ENCODE data around the gene HOXD4.

The HOXD4 gene

DNA sequence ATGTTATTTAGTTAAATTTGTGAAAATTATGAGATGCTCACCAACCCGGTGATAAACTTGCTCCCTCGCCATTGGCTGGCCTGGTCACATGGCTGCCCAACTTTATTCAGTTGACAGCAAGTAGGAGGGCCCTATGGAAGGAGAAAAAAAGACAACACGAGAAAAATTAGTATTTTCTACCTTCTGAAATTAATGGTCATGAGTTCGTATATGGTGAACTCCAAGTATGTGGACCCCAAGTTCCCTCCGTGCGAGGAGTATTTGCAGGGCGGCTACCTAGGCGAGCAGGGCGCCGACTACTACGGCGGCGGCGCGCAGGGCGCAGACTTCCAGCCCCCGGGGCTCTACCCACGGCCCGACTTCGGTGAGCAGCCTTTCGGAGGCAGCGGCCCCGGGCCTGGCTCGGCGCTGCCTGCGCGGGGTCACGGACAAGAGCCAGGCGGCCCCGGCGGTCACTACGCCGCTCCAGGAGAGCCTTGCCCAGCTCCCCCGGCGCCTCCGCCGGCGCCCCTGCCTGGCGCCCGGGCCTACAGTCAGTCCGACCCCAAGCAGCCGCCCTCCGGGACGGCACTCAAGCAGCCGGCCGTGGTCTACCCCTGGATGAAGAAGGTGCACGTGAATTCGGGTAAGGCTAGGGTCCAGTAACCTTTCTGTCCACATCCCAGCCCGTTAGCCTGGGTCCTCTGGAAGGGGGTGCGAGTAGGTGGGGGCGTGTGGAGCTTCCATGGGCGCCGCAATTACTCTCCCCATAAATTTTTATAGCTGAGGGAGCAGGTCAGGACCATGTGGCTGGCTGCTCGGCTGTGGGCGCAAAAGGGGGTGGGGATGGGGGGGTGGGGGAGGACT lies at the start of gene HOXD4:
HOXD4 (plus strand) TSS at position 109 of the 846 bp plus-strand sequence; CDS start at position 193, 84 bp downstream.
- no peak for DNase-seq

DNA sequence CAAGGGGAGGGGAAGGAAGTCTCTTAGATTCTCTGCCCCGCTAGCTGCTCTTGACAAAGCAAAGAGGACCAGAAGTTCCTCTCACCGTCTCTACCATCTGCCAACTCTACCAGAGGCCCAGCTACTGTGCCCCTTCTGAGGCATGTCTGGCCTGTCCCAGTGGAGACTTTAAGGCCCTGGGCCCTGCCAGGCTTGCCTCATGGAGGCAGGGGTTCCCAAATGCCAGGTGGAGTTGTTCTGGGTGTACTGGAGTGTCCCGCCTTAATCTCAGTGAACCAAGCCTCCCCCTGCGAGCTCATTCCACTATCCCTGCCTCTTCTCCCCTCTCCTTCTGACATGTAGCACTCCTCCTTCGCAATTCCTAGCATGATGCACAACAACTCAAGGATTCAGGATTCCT lies 49.5 kb upstream of the HOXD4 start:
- no peak for DNase-seq

DNA sequence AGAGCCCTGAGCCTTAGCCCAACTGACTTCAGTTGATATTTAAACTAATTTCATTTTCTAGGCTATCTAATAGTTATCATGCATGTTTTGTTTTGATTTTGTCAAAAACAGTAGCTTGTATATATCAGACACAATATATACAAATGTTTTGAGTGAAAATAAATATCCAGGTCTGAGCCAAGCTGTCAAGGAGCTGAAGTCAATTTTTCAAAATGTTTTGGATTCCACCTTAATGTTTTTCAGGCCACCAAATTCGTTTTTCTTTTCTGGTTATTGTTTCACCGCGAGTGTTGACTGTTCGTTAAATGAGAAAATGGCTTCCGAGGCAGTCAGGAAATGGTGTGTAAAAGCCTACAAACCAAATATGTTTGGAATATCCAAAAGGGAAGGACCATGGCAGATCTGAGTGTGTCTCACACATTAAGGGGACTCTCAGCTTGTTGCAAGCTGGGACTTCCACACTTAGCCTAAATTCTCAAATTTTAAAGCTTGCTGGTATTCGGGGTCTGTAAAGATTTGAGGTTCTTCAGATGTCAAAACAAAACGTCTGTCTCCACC lies 49.0 kb upstream of the HOXD4 start:
- DNase-seq = no peak

DNA sequence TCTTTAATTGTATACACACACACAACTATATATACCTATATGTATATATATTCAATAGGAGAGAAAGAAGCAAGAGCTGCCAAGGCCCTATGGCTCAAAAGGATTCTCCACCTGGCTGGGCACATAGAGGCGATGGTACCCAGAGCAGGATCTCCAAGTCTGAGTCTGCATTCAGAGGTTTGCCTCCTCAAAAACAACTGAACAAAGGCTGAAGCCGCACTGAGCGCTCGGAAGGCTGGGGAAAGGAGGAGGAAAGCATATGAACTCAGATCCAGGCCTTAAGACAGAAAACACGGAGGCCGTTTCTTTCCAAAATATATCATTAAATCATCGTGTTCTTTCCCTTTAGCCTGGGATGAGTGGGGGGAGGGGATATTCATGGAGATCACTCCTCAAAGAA lies 48.2 kb upstream of the HOXD4 start:
- DNase-seq = no peak

DNA sequence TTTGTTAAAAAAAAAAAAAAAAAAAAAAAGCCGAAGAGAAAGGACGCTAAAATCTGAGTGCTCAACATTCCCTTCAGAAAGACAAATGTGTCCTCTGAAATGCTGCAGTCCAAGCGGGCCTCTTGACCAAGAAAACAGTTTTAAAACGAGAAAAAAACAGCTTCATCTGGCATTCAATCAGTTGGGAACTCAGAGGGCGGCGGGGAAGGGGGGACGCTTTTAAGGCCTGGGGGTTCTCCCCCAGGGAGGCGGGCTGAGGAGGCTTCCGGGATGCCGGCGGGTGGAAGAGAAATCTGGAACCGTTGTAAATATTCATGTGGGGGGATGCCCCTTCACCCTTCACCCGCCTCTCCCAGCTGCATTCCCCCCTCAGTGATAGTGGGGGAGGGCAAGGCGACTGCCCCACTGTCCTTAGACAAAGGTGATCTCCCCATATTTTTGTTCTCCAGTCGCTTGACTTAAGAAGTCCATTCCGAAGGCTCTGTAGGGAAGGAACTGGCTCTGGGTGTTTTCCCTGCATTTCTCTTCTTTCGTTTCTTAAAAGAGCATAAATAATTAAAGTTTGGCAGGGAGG lies 47.5 kb upstream of the HOXD4 start:
- DNase-seq = no peak

DNA sequence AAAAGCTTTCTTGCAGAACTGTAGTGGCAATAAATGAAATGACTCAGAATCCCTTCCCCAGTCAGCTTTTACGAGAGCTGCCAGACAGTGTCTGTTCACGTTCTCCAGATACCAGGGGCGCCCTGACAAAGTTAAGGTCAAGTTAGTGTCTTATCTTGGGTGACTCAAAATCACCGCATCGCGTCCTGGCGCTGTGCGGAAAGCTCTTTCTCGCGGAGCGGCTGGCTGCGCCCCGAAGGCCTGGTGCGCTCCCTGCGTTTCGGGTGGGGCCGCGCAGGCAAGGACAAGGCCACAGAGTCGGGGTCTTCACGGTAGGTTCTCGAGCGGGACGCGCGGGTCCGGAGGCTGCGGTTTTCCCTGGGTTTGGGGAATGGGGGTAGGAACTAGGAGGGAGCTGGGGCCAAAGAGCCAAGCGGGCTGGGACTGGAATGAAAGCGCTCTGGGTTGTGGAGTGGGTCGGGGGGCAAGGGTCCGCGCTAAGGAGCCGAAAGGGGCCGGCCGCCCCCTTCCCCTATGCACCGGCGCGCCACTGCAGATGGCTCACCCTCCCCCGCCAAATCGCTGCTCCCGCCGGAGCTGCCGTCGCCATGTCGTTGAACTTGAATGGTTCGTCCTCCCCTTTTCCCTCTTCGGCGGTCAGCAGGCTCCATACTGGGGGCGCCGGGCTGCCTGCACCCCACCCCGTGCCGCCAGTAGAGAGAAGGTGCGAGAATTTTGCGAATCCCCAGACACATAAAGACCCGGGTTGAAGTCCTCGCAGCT lies 46.9 kb upstream of the HOXD4 start:
- DNase-seq = no peak

DNA sequence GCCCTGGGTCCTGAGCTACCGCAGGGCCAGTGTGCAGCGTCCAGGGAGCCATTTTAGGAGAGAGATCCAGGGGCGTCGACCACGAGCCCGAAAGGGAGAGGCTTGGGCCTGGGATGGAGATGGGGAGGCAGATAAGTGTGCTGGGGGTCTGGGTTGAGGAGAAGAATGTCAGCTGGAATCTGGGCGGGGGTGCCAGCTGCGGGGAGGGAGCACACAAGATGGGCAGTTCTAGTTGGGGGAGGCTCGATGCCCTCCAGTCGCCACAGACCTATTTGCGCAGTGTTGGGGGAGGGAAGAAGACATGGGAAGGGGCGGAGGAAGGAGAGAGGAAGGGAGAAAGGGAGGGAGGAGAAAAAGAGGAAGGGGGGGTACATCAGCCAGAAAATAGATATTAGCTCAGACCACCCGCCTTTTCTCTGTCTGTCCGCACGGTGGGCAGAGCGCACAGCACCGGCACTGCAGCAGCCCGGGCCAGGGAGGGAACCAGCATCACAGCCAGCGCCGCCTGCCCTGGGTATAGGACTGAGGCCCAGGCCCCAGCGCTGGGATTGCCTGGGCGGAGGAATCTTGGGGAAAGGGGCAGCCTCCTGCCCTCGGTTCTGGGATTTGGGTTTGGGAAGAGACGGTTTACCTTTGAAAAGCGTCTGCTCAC lies 46.1 kb upstream of the HOXD4 start:
- no peak for DNase-seq

DNA sequence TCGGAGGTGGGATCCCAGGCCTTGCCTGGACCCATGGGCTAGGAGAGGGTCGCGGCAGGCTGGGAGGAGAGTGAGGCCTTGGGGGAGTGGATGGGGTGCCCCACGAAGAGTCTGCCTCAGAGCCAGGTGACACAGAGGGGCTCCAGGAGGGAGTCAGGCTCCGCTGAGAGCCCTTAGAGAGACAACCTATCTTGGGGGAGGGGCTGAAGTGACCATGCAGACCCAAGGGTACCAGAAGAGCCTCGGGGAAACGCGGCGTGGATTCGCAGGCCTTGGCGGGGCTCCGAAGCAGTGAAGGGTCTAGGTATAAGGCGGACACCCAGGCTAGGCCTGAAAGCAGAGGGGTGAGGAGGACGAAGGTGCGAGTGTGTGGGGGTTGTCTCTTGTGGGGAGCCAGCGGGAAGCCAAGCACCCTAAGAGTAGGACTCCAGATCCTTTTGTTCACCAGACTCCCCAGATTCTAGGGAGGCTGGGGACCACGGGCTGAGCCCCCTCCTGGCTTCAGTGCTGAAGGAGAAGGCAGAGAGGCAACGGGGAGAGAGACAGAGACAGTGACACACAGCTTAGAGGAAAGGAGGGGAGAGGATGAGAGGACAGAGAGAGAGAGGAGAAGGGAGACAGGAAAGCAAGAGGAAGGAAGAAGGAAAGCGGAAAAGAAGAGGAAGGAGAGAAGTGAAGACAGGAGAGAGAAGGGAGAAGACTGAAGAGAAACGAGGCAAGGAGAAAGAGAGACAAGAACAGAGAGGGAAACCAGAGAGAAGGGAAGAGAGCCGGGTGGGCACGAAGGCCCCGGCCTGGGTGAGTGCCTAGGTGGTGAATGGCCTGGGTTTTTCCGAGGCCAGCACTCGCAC lies 45.4 kb upstream of the HOXD4 start:
- DNase-seq = no peak

DNA sequence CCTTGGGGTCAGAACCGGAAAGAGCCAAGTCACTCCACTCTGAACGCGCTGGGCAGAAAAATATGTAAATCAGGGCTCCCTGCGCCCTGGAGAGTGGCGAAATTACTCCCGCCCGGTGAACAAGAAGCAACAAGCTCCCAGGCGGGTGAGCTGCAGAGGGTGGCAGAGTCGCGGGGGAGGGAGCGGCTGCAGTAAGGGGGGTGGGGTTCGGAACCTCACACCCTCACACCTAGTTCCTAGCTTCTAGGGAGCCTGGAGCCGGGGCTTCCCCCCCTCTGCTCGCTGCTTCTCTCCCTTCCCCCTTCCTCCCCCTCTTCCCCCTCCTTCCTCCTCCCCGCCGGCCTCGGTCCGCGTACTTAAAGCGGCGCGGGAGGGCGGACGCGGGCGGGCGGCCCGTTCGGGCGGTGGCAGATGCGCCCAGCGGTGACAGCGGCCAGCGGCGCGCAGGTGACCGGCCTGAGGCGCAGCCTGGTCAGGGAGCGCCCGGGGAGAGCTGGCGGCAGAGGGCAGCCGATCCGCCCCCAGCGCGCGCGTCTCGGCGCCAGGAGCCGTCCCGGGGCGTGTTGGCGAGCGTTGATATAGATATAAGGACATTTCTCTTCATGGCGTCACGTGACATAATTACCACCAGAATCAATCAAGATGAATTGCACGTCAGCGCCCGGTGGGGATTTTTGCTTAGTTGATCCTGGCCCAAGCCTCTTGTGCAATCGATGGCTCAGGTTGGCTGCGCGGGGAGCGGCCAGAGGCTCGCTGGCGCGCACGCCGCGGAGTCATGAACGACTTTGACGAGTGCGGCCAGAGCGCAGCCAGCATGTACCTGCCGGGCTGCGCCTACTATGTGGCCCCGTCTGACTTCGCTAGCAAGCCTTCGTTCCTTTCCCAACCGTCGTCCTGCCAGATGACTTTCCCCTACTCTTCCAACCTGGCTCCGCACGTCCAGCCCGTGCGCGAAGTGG lies 44.5 kb upstream of the HOXD4 start, which contains the start of gene HOXD11:
HOXD11 (plus strand) TSS at position 700 of the 959 bp plus-strand sequence; CDS start at position 776, 76 bp downstream.
- peak; percentile 17 for DNase-seq

DNA sequence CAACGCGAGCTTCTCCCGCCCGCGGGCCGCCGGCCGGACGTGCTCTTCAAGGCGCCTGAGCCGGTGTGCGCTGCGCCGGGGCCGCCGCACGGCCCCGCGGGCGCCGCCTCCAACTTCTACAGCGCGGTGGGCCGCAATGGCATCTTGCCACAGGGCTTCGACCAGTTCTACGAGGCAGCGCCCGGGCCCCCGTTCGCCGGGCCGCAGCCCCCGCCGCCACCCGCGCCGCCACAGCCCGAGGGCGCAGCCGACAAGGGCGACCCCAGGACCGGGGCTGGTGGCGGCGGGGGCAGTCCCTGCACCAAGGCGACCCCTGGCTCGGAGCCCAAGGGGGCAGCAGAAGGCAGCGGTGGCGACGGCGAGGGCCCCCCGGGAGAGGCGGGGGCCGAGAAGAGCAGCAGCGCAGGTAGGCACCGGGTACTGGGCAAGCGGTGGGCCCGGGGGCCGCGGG lies 43.6 kb upstream of the HOXD4 start:
- DNase-seq = no peak

DNA sequence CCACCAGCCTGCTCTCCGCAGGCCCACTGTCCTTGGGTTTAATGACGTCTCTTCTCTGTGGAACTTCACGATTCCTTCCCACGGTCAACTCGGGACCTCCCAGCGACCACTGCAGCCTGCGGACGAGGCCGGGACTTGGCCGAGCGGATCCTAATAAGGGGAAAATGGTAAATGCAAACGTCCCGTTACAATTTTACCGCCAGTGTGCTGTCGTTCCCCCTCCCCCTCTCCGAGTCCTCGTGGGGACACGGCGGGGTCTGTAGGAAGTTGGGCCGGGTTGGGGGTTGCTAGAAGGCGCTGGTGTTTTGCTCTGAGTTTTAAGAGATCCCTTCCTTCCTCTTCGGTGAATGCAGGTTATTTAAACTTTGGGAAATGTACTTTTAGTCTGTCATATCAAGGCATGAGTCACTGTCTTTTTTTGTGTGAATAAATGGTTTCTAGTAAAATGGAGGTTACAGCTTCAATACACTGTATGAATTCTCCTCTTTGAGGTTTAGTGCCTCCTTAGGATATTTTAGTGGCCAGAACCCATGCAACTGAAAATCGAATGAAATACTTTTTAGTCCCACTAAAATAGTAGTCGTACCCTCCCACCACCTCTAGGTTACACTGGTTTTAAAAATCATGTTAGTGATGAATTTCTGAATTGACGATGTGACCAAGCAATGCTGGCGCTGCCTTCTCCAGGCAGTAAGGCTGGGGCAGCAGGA lies 42.0 kb upstream of the HOXD4 start:
- DNase-seq = no peak

DNA sequence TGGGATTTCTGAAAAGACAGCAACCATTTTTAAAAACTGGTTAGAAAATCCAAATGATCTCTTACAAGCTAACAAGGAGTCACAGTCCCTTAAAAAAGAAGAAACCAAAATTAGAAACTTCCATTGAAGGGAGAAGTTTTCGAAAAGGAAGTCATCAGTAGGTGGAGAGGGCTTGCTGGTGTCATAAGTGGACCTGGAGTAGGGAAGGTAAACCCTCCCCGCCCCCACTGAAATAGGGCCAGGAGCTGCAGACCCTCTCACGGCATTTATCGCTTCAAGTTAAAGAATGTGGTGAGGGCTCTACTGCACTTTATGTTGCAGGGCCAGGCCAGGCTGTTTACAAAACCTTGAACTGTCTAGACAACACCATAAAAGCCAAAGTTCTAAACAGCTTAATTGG lies 41.4 kb upstream of the HOXD4 start:
- DNase-seq = no peak

DNA sequence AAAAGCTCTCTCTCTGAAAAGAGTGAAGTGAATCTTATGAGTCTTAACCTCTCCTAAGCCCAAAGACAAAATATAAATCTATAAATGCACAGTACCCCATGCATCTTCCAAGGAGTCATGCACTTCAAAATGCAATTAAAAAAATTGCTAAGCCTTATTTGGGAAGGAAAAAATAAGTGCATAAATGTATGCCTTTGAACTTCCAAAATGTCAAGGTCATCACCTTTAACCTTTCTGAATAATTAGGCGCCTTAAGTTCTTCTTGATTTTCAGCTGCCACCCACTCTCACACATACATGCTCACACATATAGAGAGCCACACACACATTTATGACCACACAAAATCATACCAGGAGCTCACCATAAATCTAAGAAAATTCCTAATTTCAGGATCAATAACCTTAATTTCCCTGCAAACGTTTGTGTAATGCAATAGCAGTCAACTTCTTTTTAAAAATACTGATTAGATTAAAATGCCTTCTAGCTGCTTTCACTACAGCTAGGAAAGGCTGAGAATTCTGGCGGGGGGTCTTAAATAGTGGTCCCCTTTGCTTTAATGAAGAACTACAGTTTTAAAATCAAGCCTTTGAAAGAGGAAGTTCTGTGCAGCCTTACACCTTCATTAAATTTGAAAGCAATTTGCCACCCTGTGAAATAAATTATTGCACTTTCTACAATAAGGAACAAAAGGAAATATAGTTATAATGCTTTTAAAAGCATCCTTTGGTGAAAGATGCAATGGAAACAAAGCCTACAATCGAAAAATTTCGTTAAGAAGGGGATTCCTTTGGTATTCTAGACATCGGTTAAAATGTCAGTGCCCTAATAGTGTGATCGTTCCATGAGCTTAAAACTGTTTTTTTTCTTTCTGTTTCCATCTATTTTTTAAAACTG lies 40.7 kb upstream of the HOXD4 start:
- no peak for DNase-seq

DNA sequence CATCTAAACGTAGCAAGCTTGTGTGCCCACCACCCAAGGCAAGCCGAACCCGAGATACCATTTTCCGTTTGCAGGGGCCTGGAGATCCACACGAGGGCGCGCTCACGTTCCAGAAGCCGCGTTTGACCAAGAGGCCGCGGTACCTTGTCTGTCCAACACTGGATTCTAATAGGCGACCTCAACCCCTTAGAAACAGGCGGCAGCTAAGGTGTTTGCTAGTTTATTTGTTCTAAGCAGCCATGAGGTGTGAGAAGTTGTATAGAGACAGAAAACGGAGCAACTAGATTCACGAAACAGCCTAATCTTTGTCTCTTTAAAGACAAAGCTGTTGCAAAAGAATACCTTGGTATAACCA lies 40.1 kb upstream of the HOXD4 start:
- peak; percentile 3 for DNase-seq

DNA sequence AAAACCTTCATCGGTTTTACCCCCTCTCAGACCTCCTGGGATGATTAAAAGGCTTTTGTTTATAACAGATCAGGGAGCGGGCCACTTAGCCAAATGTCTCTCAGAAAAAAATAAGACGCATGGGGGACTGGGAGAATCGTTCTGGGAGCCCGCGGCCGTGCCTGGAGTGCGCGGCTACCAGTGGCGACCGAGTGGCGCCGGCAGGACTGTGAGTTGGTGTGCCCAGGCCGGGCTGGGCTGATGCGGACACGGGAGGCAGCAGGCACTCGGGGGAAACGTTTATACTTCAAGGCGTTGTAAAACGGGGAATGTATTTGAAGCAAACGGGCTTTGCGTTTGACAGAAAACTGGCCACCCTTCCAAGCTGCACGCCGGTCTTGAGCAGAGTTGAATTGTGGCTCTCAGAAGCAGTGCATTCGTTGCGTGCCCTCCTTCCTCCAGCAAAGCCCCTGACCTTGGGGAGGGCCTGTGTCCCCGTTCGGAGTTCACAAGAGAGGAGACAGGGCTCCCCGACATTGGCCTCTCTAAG lies 39.4 kb upstream of the HOXD4 start:
- DNase-seq = no peak

DNA sequence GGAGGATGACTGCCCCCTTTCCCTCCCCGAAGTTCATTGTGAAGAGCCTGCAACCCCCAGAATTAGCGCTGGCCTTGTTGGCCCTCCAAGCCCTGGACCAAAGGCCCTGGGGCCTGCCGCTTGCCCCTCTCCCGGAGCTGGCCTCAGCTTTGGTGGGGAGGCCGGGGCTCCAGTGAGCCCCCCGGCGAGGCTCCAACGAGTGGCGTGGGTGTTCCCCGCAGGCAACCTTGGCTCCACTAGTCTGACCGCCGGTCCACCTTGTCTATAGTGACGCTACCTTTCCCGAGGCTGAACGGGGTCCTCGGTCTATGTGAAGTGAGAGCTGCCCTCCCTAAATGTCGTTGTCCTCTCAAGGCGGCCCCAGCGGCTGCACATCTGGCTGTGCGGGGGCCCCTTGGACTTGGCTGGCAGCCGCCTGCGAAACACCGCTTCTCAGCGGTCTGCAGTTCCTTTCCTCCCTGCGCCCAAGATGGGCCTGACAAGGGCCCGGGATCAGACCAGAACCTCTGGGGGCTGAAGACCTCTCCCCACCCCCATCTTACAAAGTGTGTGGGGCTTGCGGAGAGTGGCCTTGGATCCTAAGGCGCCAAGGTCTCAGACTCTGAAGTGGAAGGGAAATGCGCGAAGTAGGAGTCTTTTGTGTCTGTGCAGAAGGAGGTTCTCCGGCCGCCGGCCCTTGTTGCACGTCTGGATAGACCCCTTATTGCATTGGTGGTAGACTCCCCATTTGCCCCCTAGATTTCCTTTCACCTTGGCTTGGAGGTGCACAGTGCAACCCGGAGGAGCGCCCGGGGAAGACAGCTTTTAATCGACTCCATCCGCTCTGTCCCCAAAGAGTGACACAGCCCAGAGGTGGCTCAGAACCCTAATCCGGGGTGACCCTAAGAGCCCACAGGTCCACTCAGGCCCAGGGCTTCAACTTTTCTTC lies 38.7 kb upstream of the HOXD4 start:
- DNase-seq = no peak

DNA sequence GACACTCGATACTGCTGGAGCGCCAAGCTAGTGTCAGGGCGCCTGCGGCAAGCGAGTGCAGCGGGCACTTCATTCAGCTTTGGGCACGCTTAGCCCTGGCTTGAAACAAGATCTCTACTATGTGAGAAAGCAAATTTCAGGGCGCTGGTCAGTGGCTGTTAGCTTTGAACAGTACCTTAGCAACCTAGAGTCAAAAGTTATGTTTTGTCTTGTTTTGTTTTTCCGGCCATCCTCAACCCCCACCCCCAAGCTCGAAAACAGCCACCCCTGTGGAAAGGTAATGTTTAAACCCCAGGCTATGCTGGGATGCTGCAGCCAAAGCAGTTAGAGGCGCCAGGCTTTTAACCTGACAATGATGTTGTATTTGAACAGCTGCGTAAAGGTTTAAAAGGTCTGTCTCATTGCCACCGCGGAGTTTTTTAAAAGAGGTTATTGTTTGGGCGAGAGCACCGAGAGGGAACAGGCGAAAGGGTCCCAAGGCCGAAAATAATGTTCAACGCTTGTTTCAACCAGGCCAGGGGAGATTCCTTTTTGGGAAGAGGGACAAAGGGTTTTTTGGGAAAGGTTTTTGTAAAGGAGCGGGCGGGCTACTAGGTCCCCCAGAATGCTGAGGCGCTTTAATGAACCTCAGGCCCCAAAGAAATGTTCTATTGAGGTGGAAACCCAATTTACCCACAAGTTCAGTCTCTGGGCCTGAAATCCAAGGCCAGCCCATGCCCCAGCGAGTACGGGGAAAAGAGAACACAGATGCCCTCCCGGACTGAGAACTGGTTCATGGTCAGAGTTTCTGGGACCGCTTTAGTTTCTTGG lies 37.0 kb upstream of the HOXD4 start:
- DNase-seq = no peak

All from NCI-H226 (cell line).